ENCODE data around the gene CNTN4.

- TF ChIP-seq YY1 (IDR thresholded peaks at IDR 0.05; ENCODE audit: insufficient read depth, insufficient read length) (no peak), SUZ12 (IDR thresholded peaks at IDR 0.05; ENCODE audit: extremely low read depth, insufficient read depth, insufficient read length) (no peak)
These were observed 585.4 kb downstream of the CNTN4 start for GRCh38 chr3:2684046-2684445.
